ENCODE data around the gene HDDC3.
A peak's percentile ranks its signal among the peaks of the same experiment; 100 is the strongest.

Gene HDDC3

DNA sequence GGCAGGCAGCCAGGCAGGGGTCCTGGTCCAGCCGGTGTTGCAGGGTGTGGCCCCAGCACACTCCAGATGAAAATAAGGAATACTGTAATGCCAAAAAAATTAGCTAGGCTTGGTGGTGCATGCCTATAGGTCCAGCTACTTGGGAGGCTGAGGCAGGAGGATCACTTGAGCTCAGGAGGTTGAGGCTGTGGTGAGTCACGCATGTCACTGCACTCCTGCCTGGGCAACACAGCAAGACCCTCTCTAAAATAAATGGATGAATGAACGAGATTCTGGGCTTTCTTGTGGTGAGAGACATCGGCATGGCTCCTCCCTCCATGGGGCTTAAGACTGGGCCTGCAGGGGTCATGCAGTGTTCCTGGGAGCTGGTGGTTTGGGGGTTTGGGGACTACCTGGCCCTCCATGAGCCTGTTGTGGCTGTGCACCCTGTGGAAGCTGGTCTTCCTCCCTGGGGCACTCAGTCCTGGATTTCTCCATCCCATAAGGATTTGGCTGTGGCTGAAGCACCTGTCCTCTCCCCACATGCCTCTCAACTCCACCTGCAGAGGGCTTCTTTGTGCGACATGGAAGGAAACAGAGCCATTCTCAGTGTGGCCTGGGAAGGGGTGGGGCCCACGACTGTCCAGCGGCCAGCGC lies 14.7 kb upstream of the HDDC3 start:
- peaks cover 18% of the 10 kb centered on the region for H3K36me3 Mint-ChIP-seq
- H3K27me3 Mint-ChIP-seq = no peaks in the 10 kb centered on the region
- no peaks in the 10 kb centered on the region for H3K9me3 Mint-ChIP-seq
- DNase-seq (ENCODE audit: low spot score in 2 of 2) (no peak), ATAC-seq (ENCODE audit: low read depth) (no peak)
- H3K4me1 Mint-ChIP-seq = no peaks in the 10 kb centered on the region
- no peak overlapping the region for H3K27ac Mint-ChIP-seq
- H3K4me3 Mint-ChIP-seq = no peak overlapping the region

DNA sequence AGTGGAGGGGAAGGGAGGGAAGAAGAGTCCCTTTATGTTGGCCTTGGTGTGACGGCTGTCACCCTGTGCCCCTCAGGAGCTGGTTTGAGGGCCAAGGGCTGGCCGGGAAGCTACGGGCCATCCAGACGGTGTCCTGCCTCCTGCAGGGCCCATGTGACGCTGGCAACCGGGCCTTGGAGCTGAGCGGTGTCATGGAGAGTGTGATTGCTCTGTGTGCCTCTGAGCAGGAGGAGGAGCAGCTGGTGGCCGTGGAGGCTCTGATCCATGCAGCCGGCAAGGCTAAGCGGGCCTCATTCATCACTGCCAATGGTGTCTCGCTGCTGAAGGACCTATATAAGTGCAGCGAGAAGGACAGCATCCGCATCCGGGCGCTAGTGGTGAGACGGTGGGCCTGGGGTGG lies 14.2 kb upstream of the HDDC3 start:
- H3K36me3 Mint-ChIP-seq = peaks cover 15% of the 10 kb centered on the region
- no peak overlapping the region for H3K4me3 Mint-ChIP-seq
- no peaks in the 10 kb centered on the region for H3K27me3 Mint-ChIP-seq
- ATAC-seq (ENCODE audit: low read depth) (no peak), DNase-seq (ENCODE audit: low spot score in 2 of 2) (no peak)
- H3K4me1 Mint-ChIP-seq = no peaks in the 10 kb centered on the region
- no peaks in the 10 kb centered on the region for H3K9me3 Mint-ChIP-seq
- H3K27ac Mint-ChIP-seq = no peak overlapping the region

DNA sequence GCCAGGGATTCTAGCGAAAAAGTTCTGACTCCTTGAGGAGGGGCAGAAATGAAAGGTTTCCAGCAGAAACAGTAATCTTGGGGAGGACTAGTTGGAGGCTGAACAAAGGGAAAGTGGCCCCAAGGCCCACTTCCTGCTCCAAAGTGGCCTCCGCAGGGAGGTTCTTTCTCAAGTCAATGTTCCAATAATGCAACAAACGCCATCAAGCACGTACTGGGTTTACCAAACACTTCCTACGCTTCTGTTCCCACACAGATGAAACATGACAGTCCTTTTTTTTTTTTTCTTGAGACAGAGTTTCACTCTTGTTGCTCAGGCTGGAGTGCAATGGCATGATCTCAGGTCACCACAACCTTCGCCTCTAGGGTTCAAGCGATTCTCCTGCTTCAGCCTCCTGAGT lies 12.7 kb upstream of the HDDC3 start:
- no peak overlapping the region for H3K27ac Mint-ChIP-seq
- peaks cover 18% of the 10 kb centered on the region for H3K36me3 Mint-ChIP-seq
- no peak overlapping the region for H3K4me3 Mint-ChIP-seq
- H3K9me3 Mint-ChIP-seq = no peaks in the 10 kb centered on the region
- DNase-seq (ENCODE audit: low spot score in 2 of 2) (no peak), ATAC-seq (ENCODE audit: low read depth) (no peak)
- no peaks in the 10 kb centered on the region for H3K27me3 Mint-ChIP-seq
- no peaks in the 10 kb centered on the region for H3K4me1 Mint-ChIP-seq

DNA sequence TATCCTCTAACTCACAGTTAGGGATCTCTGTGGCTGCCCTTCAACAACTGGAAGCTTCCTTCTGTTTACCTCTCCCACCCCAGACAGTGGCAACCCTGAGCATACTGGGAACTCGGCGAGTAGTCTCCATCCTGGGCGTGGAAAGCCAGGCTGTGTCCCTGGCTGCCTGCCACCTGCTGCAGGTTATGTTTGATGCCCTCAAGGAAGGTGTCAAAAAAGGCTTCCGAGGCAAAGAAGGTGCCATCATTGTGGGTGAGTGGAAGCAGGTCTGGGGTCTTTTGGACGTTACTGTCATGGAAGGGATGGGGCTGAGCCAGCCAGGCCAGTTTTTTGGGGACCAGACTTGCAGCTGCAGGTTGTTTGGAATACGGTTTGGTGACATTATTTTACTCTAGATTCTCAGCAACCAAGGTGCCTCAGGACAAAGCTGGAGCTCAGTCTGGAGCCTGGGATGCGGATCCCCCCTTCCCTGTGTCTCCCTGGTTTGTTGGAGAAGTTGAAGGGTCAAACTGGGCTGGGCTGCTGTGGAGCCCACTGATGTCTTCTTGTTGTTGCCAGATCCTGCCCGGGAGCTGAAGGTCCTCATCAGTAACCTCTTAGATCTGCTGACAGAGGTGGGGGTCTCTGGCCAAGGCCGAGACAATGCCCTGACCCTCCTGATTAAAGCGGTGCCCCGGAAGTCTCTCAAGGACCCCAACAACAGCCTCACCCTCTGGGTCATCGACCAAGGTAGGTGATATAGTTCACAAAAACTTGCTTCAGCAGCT lies 10.2 kb upstream of the HDDC3 start:
- no peak overlapping the region for H3K4me3 Mint-ChIP-seq

DNA sequence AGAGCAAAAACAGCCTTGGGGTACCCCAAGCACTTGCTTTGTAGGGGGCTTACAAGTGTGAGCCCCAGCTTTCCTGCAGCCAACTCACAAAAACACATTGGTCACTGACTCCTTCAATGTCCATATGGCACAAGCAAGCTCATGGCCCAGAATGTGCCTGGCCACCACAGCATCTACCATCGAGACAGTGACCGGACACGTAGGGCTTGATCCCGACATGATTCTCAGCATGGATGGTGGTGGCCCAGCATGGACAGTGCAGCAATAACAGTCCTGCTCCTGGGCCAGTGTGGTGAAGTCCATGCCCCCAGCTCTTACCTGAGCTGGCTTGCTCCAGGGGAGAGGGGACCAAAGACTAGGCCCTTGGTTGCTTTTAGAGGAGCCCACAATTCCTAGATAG lies 8.7 kb upstream of the HDDC3 start:
- no peaks in the 10 kb centered on the region for H3K9me3 Mint-ChIP-seq
- no peaks in the 10 kb centered on the region for H3K27me3 Mint-ChIP-seq
- ATAC-seq (ENCODE audit: low read depth) = no peak
- no peak for DNase-seq (ENCODE audit: low spot score in 2 of 2)
- no peak overlapping the region for H3K4me3 Mint-ChIP-seq
- peaks cover 9% of the 10 kb centered on the region for H3K4me1 Mint-ChIP-seq
- H3K27ac Mint-ChIP-seq = no peak overlapping the region
- H3K36me3 Mint-ChIP-seq = peaks cover 9% of the 10 kb centered on the region

More for the DNA sequence above, 10.2 kb upstream of the HDDC3 start:
- H3K4me1 Mint-ChIP-seq = no peaks in the 10 kb centered on the region
- DNase-seq (ENCODE audit: low spot score in 2 of 2) (no peak), ATAC-seq (ENCODE audit: low read depth) (no peak)
- peaks cover 13% of the 10 kb centered on the region for H3K36me3 Mint-ChIP-seq
- H3K27me3 Mint-ChIP-seq = no peaks in the 10 kb centered on the region
- H3K9me3 Mint-ChIP-seq = no peaks in the 10 kb centered on the region
- H3K27ac Mint-ChIP-seq = no peak overlapping the region

DNA sequence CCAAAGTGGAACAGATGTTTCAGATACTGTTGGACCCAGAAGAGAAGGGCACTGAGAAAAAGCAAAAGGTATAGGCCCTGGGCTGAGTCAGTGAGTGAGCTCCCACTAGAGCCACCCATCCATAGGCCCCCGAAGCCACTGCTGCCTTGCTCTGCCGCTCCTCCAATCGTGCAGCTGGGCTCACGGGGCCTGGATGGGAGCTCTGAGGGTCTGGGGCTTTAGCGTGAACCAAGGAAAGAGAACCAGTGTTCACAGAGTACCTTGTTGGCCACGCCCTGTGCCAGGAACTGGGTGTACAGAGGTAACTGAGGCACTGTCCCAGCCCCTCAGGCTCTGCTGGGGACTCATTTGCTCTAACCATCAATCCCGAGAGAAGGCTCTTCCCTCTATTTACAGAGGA lies 7.4 kb upstream of the HDDC3 start:
- peaks cover 9% of the 10 kb centered on the region for H3K36me3 Mint-ChIP-seq
- H3K4me3 Mint-ChIP-seq = no peak overlapping the region
- no peaks in the 10 kb centered on the region for H3K9me3 Mint-ChIP-seq
- H3K27ac Mint-ChIP-seq = no peak overlapping the region
- DNase-seq (ENCODE audit: low spot score in 2 of 2) = no peak
- no peak for ATAC-seq (ENCODE audit: low read depth)
- H3K4me1 Mint-ChIP-seq = peaks cover 13% of the 10 kb centered on the region
- no peaks in the 10 kb centered on the region for H3K27me3 Mint-ChIP-seq

DNA sequence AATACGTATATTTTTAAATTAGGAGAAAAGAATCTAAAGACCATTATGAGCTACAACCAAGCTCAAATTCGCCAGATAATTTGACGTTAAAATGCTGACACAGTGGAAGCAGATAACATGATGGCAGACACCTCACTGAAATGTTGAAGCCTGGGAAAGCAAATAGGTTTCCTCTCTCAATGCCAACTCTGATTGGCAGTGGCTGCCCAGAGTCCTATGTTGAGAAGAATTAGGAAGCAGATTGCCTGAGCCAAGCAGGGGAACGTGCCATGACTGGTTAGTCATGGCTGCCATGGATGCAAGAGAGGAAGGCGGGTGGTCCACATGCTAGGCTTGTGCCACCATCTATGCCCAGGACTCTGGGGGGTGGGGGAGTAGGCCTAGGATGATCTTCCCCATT lies 5.9 kb upstream of the HDDC3 start:
- DNase-seq (ENCODE audit: low spot score in 2 of 2) (no peak), ATAC-seq (ENCODE audit: low read depth) (no peak)
- peaks cover 18% of the 10 kb centered on the region for H3K4me1 Mint-ChIP-seq
- H3K4me3 Mint-ChIP-seq = no peak overlapping the region
- no peaks in the 10 kb centered on the region for H3K9me3 Mint-ChIP-seq
- no peaks in the 10 kb centered on the region for H3K27me3 Mint-ChIP-seq
- no peak overlapping the region for H3K27ac Mint-ChIP-seq
- H3K36me3 Mint-ChIP-seq = peaks cover 9% of the 10 kb centered on the region

DNA sequence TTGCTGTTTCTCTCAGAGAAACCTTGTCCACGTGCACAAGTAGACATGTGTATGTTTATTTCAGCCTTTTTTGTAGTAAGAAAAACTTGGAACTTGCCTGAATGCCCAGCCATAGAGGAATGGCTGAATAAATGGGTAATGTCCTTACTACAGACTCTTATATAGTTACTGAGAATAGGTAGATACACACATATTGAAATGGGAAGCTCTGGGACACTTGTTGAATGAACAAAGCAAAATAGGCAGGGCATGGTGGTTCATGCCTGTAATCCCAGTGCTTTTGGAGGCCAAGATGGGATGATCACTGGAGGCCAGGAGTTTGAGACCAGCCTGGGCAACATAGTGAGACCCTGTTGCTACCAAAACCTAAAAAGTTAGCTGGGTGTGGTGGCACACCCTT lies 4.5 kb upstream of the HDDC3 start:
- Mint-ChIP-seq H3K4me3 (peak overlapping the region; percentile 93), H3K36me3 (peaks cover 5% of the 10 kb centered on the region)

DNA sequence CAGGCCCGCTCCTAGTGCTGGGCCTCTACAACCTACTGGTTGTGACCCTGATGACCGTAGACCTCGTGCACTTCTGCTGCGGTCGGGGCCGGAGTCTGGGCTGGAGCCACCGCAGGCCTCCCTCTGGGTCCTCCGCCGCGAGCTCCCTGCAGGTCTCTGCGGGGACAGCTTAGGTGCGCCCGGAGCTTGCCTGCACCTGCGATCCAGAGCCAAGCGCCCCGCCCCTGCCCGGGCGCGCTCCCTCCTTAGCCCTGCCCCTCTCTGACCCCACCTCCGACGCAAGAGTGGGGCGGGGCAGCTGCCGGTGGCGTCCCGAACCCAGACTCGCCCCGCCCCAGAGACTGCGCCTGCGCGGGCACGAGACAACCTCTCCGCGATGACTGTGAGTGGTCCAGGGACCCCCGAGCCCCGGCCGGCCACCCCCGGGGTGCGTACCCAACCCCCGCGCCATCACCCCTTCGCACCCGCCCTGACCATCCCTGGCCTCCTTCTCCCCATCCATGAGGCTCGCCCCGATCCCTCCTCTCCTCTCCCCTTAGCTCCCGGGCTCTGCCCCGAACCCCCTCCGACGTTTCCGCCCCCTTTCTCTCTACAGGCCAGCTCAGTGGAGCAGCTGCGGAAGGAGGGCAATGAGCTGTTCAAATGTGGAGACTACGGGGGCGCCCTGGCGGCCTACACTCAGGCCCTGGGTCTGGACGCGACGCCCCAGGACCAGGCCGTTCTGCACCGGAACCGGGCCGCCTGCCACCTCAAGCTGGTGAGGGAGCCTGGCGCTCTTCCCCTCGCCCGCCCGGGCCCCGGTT lies 2.8 kb upstream of the HDDC3 start, which contains the start of gene UNC45A:
Gene UNC45A, plus strand, starts transcription at position 337 of the 803 bp plus-strand sequence. Its CDS starts 40 bp downstream, at position 377.
- H3K9me3 Mint-ChIP-seq = no peaks in the 10 kb centered on the region
- H3K36me3 Mint-ChIP-seq = peaks cover 2% of the 10 kb centered on the region
- H3K4me1 Mint-ChIP-seq = peaks cover 33% of the 10 kb centered on the region
- H3K27ac Mint-ChIP-seq = peak within 1 kb of the TSS; percentile 87
- H3K27me3 Mint-ChIP-seq = no peaks in the 10 kb centered on the region
- H3K4me3 Mint-ChIP-seq = peak within 1 kb of the TSS; percentile 93
- DNase-seq (ENCODE audit: low spot score in 2 of 2) = peak; percentile 95 to 97
- ATAC-seq (ENCODE audit: low read depth) = peak; percentile 72

More for the DNA sequence above, 4.5 kb upstream of the HDDC3 start:
- Mint-ChIP-seq H3K27me3 (no peaks in the 10 kb centered on the region), H3K9me3 (no peaks in the 10 kb centered on the region), H3K27ac (no peak overlapping the region), H3K4me1 (peaks cover 22% of the 10 kb centered on the region)
- DNase-seq (ENCODE audit: low spot score in 2 of 2) (no peak), ATAC-seq (ENCODE audit: low read depth) (no peak)

DNA sequence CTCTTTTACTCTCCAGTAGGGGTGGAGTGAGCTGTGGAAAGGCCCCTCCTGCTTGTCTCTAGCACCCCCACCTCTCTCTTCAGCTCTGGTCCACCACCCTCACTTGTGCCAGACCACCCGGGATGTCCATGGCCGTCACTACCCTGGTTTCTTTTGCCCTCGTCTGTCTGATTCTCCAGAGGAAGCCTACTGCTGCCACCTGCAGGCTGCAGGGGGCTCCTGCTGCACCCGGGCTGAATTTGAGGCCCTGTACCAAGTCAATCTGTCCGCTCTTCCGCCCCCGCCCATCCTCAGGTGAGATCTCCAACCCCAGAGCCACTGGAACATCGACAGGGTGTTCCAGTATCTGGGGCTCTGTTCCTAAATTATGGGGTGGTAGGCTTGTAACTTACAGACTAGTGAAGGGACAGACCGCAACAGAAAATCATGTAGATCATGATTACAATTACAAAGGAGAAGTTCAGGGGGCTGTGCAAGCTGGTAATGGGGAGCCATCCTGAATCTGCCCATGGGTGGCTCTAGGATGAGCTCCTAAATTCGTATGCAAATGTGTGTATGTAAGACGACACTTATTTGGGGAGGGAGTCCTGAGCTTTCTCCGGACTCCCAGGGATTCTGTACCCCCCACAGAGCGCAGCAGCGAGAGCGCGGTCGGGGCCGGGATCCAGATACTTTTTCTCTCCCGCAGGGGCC lies 2.1 kb upstream of the HDDC3 start:
- H3K9me3 Mint-ChIP-seq = no peaks in the 10 kb centered on the region
- H3K27ac Mint-ChIP-seq = peak overlapping the region; percentile 87
- H3K4me3 Mint-ChIP-seq = peak overlapping the region; percentile 93
- no peaks in the 10 kb centered on the region for H3K27me3 Mint-ChIP-seq
- DNase-seq (ENCODE audit: low spot score in 2 of 2) = peak; percentile 77 to 80
- no peaks in the 10 kb centered on the region for H3K36me3 Mint-ChIP-seq
- peaks cover 33% of the 10 kb centered on the region for H3K4me1 Mint-ChIP-seq
- peak; percentile 31 for ATAC-seq (ENCODE audit: low read depth)

DNA sequence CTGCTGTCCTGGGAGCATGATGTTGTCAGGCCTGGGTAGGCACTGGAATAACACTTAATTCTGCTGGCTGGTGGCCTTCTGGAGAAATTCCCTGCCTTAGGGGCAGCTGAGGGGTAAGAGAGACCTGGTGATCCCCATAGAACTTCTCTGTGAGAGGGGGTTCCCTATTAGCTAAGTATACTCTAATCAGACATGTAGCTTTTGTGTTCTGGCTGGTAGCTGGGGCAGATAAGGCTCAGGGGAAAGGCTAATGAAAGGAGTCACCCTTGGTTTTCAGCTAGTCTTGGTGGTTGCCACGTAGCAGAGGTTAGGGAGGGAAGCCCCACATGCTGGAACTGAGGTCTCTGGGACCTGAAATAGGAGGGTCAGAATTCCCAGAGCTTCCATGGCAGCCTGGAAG lies 952 bp upstream of the HDDC3 start:
- Mint-ChIP-seq H3K27ac (no peak overlapping the region), H3K9me3 (no peaks in the 10 kb centered on the region), H3K36me3 (no peaks in the 10 kb centered on the region), H3K4me3 (peak overlapping the region; percentile 55), H3K4me1 (peaks cover 36% of the 10 kb centered on the region), H3K27me3 (no peaks in the 10 kb centered on the region)
- ATAC-seq (ENCODE audit: low read depth) (no peak), DNase-seq (ENCODE audit: low spot score in 2 of 2) (no peak)

DNA sequence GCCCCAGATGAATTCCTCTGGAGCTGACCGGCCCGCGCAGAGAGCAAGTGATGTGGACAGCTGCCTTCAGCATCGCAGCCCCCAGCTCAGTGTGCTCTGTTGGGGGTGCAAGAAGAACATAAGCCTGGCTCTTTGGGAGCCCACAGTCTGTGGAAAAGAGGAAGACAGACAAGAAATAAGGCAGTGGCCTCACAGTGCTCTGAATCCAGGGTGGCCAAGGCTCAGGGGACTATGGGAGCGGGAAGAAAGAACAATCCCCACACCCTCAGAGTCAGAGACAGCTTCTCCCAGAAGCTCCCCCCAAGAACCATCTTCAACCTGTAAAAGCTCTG lies 277 bp upstream of the HDDC3 start:
- Mint-ChIP-seq H3K36me3 (no peaks in the 10 kb centered on the region), H3K27ac (peak overlapping the region; percentile 95), H3K9me3 (no peaks in the 10 kb centered on the region), H3K4me3 (peak overlapping the region; percentile 99), H3K27me3 (no peaks in the 10 kb centered on the region), H3K4me1 (peaks cover 36% of the 10 kb centered on the region)
- DNase-seq (ENCODE audit: low spot score in 2 of 2) = no peak
- ATAC-seq (ENCODE audit: low read depth) = no peak

DNA sequence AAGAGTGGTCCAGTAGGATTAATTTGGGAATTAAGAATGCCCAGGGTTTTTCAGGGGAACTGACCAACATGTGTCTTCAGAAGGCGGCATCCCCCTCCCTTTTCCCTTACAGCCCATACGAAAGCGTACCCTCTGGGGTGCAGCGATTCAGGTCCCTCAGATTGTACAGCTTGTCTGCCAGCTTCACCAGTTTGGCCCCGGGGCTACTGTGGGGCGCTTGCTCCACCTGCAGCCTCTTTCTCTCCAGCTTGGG lies 848 bp downstream of the HDDC3 start:
- no peaks in the 10 kb centered on the region for H3K27me3 Mint-ChIP-seq
- peak overlapping the region; percentile 95 for H3K27ac Mint-ChIP-seq
- no peaks in the 10 kb centered on the region for H3K9me3 Mint-ChIP-seq
- no peaks in the 10 kb centered on the region for H3K36me3 Mint-ChIP-seq
- ATAC-seq (ENCODE audit: low read depth) (no peak), DNase-seq (ENCODE audit: low spot score in 2 of 2) (no peak)
- H3K4me3 Mint-ChIP-seq = peak overlapping the region; percentile 99
- H3K4me1 Mint-ChIP-seq = peaks cover 32% of the 10 kb centered on the region
